SW480 (cell line): ENCODE measurements around the gene SNX5.
A peak's percentile ranks its signal among the peaks of the same experiment; 100 is the strongest.

Experiments used
- DNase-seq: peaks from one replicate; pipeline ENCODE4 v3.0.0-alpha.2; 2016; ENCODE audit warnings: low spot score

Gene SNX5

DNA sequence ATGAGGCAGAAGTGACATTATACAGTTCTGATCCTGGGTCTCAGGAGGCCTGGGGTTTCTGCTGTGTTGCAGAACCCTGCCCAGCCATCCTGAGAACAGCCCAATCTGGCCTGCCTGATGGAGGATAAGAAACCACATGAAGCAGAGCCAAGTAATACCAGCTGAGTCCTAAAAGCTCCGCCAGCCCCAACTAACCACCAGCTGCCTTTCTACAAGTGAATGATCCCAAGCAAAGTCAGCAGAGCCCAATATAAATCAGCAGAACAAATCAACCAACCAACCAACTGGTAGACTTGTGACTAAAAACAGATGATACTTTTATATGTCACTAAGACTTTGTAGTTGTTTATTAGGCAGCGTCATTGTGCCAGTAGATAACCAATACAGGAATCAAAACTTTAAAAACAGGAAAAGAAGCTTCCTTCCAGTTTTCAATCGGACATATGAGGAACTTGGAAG, 52.1 kb downstream of the SNX5 start:
- DNase-seq = no peak

DNA sequence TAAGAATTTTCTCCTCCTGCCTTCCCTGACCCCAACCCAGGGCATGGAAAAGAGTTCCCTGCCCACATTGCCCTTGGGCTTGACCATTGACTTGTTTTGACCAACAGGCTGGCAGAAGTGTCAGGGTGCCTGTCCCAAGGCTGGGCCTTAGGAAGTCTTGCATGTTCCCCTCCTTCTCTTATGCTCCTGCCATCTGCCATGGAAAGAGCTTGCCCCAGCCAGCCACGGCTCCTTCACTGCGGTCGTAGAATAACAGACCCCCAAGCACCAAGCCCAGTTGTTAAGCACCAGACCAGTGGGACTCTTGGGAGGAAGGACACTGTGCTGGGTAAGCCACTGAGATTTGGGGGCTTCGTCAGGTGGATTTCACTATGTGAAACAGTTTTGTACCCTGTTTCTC, 53.6 kb downstream of the SNX5 start:
- no peak for DNase-seq

DNA sequence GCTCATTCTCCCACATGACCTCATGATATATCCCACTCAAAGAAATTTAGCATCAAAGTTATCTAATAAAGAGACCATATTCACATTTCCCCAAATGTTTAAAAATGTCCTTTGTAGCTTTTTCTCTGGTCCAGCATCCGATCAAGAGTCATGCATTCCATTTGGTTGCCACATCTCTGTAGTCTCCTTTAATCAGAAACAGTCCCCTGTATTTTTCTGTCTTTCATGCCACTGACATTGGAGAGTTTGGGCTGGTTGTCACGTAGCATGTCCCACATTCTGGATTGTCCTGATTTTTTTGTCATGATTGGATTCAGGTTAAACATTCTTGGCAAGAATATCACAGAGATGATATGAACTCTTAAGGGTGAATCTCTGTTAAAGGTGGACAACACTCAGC, 55.7 kb downstream of the SNX5 start:
- DNase-seq = no peak

DNA sequence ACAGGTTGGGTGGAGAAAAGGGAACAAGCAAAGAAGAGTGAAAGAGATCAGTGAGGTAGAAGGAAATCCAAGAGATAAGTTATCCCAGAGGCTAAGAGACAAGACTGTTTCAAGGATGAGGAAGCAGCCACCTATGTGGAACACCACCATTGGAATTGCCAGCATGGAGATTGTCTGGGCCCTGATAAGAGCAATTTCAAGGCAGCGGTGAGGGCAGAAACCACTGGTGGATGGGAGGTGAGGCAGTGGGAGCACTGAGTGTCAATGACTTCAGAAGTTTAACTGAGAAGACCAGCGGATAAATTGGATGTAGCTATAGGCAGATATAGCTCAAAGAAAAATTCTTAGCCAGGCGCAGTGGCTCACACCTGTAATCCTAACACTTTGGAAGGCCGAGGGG, 56.7 kb downstream of the SNX5 start:
- no peak for DNase-seq

GRCh38 chr20:17910828-17911294, 57.7 kb downstream of the SNX5 start:
- peak; percentile 67 for DNase-seq

GRCh38 chr20:17909869-17910321, 58.7 kb downstream of the SNX5 start:
- DNase-seq = no peak

DNA sequence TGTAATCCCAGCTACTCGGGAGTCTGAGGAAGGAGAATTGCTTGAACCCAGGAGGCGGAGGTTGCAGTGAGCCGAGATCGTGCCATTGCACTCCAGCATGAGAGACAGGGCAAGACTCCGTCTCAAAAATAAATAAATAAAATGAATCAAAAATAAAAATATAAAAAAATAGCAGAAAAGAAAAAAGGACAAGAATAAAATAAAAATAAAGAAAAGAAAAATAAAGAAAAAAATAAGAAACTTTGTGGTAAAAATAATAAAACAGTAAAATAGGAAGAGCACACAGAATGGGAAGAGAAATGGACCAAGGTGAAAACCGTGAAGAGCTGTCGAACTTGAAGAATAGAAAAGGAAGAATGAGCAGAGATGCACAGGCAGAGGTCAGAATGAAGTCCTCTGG, 63.0 kb downstream of the SNX5 start:
- no peak for DNase-seq

DNA sequence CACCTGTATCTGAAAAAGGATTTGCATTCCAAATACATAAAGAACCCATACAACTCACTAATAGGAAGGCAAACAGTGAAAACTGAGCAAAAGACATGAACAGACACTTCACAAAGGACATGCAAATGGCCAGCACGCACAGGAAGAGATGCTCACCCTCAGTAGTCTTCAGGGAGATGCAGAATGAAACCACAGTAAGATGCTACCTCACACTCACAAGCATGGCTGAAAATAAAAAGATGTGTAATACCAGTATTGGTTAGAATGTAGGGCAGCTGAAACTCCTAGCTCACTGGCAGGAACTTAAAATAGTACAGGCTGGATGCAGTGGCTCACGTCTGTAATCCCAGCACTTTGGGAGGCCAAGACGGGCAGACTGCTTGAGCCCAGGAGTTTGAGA, 64.6 kb downstream of the SNX5 start:
- DNase-seq = no peak

- no peak for DNase-seq
Measured at GRCh38 chr20:17902531-17903083, 66.0 kb downstream of the SNX5 start.

- DNase-seq = no peak
Measured at GRCh38 chr20:17901971-17902370, 66.6 kb downstream of the SNX5 start.

DNA sequence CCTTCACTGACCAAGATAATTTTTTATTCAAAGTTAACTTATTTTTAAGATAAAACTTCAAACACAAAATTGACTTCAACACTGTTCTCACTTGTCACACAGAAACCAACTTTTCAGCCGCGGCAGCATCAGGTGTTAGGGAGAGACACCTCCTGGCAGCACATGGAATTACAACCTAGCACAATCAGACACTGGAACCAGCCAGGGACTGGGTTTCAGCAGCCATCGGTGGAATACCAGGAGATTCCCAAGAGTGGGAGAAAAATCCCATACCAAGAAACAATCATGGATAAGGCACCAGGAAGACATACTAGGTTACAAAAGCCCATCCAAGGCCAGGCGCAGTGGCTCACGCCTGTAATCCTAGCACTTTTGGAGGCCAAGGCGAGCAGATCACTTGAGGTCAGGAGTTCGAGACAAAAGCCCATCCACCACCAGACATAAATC, 70.0 kb downstream of the SNX5 start:
- DNase-seq = peak; percentile 55

DNA sequence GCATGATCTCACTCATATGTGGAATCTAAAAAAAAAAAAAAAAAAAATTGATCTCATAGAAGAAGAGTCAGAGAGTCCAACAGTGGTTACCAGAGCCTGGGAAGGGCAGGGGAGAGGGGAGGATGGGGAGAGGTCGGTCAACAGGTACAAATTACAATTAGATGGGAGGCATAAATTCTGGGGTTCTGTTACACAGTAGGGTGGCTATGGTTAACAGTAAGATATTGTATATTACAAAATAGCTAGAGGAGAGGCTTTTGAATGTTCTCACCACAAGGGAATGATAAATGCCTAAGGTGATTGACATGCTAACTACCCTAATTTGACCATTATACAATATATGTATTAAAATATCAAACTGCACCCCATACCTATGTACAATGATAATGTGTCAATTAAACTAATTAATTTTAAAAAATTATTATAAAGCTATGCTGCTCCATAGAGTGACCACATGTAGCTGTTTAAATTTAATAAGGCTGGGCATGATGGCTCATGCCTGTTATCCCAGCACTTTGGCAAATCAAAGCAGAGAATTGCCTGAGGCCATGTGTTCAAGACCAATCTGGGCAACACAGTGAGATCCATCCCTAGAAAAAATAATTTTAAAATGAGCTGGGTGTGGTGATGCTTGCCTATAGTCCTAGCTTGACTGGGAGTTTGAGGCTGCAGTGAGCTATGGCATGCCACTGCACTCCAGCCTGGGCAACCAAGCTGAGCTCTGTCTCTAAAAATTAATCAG, 70.9 kb downstream of the SNX5 start:
- no peak for DNase-seq

DNA sequence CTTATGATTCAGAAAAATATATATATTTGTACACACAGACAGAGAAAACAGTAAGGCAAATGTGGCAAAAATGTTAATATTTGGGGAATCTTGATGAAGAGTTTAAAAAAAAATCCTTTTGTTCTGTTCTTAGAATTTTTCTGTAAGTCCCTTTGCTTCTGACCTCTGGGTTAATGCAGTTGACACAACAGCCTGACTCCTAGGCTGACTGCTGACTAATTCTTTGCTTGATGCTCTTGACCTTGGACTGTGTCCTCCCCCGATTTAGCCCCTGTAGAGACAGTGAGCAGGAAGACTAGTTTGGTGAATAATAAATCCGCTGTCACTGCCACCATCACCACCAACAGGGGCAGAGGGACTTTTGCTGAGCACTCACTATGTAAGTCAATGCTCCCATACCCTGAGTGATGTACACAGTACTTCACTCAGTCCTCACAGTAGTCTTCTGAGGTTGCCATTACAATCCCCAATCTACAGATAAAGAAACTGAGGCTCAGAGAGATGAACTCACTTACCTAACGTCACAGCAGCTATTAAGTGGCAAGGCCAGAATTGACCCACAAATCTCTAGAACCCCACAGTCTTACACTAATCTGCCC, 71.7 kb downstream of the SNX5 start:
- no peak for DNase-seq

GRCh38 chr20:17896193-17896723, 72.3 kb downstream of the SNX5 start:
- no peak for DNase-seq

DNA sequence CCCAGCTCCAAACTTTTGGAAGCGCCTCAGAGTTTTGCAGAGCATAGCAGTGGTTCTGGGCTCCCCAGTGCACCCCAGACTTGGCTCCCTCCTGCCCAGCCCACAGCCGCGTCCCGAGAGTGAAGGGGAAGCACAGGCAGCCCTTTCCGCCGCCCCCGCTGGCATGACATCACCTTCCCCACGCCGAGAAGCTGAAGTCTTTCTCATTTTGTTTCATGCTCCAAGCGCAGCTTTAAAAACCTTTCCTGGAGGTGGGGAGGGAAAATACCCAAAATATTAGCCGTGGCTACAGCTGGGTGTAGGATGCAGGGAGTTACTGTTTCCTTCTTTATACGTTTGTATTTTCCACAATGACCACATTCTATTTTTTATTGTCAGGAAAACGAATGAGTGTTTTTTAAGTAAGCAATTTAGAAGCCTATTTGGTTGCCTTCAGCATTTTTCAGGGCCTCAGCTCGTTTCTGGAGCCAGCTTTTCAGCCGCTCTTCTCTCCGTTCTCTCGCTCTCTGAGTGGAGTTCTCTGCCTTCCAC, 72.9 kb downstream of the SNX5 start:
- no peak for DNase-seq

DNA sequence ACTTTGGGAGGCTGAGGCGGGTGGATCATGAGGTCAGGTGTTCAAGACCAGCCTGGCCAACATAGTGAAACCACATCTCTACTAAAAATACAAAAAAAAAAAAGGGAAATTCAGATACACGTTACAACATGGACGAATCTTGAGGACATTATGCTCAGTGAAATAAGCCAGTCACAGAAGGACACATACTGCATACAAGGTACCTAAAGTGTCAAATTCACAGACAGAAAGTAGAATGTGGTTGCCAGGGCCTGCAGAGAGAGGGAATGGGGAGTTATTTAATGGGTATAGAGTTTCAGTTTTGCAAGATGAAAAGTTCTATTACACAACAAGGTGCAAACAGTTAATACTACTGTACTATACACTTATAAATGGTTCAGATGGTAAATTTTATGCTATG, 75.1 kb downstream of the SNX5 start:
- DNase-seq = no peak

DNA sequence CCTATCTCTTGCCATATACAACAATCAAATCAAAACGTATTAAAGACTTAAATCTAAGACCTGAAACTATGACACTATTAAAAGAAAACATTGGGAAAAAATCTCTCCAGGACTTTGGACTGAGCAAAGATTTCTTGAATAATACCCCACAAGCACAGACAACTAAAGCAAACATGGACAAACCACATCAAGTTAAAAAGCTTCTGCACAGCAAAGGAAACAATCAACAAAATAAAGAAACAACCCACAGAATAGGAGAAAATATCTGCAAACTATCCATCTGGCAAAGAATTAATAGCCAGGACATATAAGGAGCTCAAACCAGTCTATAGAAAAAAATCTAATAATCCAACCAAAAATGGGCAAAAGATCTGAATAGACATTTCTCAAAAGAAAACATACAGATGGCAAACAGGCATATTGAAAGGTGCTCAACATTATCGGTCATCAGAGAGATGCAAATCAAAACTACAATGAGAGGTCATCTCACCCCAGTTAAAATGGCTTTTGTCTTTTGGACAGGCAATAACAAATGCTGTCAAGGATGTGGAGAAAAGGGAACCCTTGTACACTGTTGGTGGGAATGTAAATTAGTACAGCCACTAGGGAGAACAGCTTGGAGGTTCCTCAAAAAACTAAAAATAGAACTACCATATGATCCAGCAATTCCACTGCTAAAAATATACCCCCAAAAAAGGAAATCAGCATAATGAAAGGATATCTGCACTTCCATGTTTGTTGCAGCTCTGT, 76.2 kb downstream of the SNX5 start:
- no peak for DNase-seq
